ENCODE measurements around the gene SLC4A5. TPM values are rescaled to one million over a fixed set of nuclear protein-coding genes. Genes with fewer than 3 reads are reported as not detected.

SLC4A5 gene
- total RNA-seq, 1 donor from 2014 or later, result 4.2 TPM

- no peaks in the 10 kb centered on the region for H3K4me1 Mint-ChIP-seq (ENCODE audit: unreplicated experiment)
- no peak for DNase-seq (ENCODE audit: low spot score)
- no peaks in the 10 kb centered on the region for H3K9me3 Mint-ChIP-seq (ENCODE audit: unreplicated experiment)
- no peak overlapping the region for H3K4me3 Mint-ChIP-seq (ENCODE audit: unreplicated experiment)
- no peaks in the 10 kb centered on the region for H3K36me3 Mint-ChIP-seq (ENCODE audit: low read depth, unreplicated experiment)
- H3K27ac Mint-ChIP-seq (ENCODE audit: unreplicated experiment), result no peak overlapping the region
- H3K27me3 Mint-ChIP-seq (ENCODE audit: unreplicated experiment), result peaks cover 9% of the 10 kb centered on the region
- TF ChIP-seq CTCF (IDR thresholded peaks at IDR 0.05; ENCODE audit: unreplicated experiment), result no peak
Observed at GRCh38 chr2:74225698-74226459, 117.3 kb downstream of the SLC4A5 start.

DNA sequence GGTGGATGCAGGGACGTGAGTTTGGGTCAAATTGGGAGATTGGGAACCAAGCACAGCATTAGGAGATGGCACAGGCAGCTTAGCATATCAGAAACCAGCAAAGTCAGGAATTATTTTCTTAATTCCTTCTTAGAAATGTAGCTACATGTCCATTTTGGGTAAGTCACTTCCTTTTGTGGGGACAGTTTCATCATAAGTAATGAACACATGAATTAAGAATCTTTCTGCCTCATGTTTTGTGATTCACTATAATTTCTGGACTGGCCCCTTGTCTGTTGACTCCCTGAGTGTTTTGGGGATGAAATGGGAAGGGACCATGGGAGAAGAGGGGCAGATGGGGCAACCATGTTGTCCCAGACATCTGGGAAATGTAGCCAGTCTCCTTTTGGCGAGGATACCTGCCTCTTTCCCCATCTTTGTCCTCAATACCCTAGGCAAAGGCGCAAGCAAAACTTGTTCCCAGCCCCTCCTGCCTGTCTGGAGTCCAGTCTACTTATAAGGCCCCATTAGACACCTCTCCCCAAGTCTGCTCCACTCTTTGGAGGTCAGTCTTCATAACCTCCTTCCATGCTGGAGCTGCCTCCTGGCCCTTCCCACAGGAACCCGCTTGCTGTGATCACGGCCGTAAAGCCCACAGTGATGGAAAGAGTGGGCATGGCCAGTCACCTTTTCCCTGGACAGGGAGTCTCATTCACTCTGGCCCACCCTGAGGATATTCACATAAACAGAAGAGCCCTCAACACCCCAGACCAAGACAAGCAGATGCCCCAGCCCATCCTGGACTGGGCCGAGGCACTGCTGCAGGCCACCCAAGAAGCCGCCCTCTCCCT, 119.1 kb downstream of the SLC4A5 start:
- Mint-ChIP-seq H3K9me3 (ENCODE audit: unreplicated experiment) (no peaks in the 10 kb centered on the region), H3K27ac (ENCODE audit: unreplicated experiment) (no peak overlapping the region), H3K4me1 (ENCODE audit: unreplicated experiment) (no peaks in the 10 kb centered on the region), H3K4me3 (ENCODE audit: unreplicated experiment) (no peak overlapping the region), H3K27me3 (ENCODE audit: unreplicated experiment) (peaks cover 7% of the 10 kb centered on the region), H3K36me3 (ENCODE audit: low read depth, unreplicated experiment) (no peaks in the 10 kb centered on the region)
- no peak for TF ChIP-seq CTCF (IDR thresholded peaks at IDR 0.05; ENCODE audit: unreplicated experiment)
- no peak for DNase-seq (ENCODE audit: low spot score)

GRCh38 chr2:74222300-74222650, 120.9 kb downstream of the SLC4A5 start:
- no peaks in the 10 kb centered on the region for H3K4me1 Mint-ChIP-seq (ENCODE audit: unreplicated experiment)
- peaks cover 5% of the 10 kb centered on the region for H3K27me3 Mint-ChIP-seq (ENCODE audit: unreplicated experiment)
- no peak for DNase-seq (ENCODE audit: low spot score)
- H3K4me3 Mint-ChIP-seq (ENCODE audit: unreplicated experiment), result no peak overlapping the region
- H3K27ac Mint-ChIP-seq (ENCODE audit: unreplicated experiment), result no peak overlapping the region
- H3K36me3 Mint-ChIP-seq (ENCODE audit: low read depth, unreplicated experiment), result no peaks in the 10 kb centered on the region
- H3K9me3 Mint-ChIP-seq (ENCODE audit: unreplicated experiment), result no peaks in the 10 kb centered on the region
- TF ChIP-seq CTCF (IDR thresholded peaks at IDR 0.05; ENCODE audit: unreplicated experiment), result no peak

DNA sequence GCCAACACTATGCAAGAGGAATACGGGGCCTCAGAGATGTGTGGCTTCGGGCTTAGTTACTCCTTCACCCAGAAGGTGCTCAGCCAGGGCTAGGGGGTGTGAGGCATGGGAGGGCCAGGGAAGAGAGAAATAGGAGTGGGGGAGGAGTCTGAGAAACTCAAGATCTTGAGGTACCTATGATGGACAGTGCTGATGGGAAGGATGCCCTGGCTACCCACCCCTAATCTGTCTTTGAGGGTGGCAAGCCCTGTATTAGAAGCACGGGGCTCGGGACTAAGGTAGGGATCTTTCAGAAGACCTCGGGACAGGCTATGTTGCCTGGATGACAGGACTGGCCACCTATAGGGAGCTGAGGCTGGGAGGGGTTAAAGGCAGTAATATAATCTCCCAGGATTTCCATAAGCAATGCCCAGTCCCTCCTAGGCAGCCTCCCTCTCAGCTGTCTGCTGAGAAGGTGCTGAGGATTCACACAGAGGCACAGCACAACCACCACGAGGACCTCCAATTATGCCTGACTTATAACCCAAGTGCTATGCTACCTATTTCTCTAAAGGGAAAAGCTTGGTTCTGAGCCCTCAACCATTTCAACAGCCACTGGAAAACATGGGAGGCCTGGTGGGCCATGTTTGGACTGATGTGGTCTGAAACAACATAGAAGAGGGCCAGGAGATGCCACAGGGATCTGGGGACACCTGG, 121.5 kb downstream of the SLC4A5 start:
- Mint-ChIP-seq H3K36me3 (ENCODE audit: low read depth, unreplicated experiment) (no peaks in the 10 kb centered on the region), H3K27me3 (ENCODE audit: unreplicated experiment) (peaks cover 5% of the 10 kb centered on the region), H3K4me1 (ENCODE audit: unreplicated experiment) (no peaks in the 10 kb centered on the region), H3K4me3 (ENCODE audit: unreplicated experiment) (no peak overlapping the region), H3K9me3 (ENCODE audit: unreplicated experiment) (no peaks in the 10 kb centered on the region), H3K27ac (ENCODE audit: unreplicated experiment) (no peak overlapping the region)
- no peak for TF ChIP-seq CTCF (IDR thresholded peaks at IDR 0.05; ENCODE audit: unreplicated experiment)
- no peak for DNase-seq (ENCODE audit: low spot score)
